GM18517 (cell line): ENCODE data around the gene FSIP1.

Experiments used
- ATAC-seq: cut with Tn5 transposase; IDR thresholded peaks from one replicate; pipeline ENCODE4 v1.9.1; 2021; ENCODE audit warnings: mild to moderate bottlenecking, moderate library complexity; ENCODE audit not compliant: unreplicated experiment

The FSIP1 gene

GRCh38 chr15:39597336-39597735, 185.3 kb downstream of the FSIP1 start:
- ATAC-seq, result no peak

GRCh38 chr15:39596358-39597051, 186.1 kb downstream of the FSIP1 start:
- ATAC-seq, result no peak

GRCh38 chr15:39595338-39596221, 187.1 kb downstream of the FSIP1 start:
- no peak for ATAC-seq

- ATAC-seq, result no peak
Measured at GRCh38 chr15:39594446-39595337, 187.9 kb downstream of the FSIP1 start.

- ATAC-seq, result no peak
Measured at GRCh38 chr15:39593656-39594445, 188.8 kb downstream of the FSIP1 start.

DNA sequence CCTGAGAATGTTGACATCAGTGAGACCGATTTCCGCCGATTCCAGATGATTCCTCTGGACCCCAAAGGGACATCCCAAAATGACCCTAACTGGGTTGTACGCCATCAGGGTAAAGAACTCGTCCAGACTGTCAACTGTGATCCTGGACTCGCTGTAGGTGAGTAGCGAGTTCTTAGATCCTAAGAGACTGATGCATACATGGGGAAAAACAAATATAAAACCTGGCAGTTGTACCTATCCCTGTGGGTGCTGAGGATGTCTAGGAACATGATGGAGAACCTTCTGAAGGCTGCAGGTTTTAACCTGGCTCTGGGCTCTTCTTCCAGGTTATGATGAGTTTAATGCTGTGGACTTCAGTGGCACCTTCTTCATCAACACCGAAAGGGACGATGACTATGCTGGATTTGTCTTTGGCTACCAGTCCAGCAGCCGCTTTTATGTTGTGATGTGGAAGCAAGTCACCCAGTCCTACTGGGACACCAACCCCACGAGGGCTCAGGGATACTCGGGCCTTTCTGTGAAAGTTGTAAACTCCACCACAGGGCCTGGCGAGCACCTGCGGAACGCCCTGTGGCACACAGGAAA, 189.5 kb downstream of the FSIP1 start:
- ATAC-seq, result no peak

DNA sequence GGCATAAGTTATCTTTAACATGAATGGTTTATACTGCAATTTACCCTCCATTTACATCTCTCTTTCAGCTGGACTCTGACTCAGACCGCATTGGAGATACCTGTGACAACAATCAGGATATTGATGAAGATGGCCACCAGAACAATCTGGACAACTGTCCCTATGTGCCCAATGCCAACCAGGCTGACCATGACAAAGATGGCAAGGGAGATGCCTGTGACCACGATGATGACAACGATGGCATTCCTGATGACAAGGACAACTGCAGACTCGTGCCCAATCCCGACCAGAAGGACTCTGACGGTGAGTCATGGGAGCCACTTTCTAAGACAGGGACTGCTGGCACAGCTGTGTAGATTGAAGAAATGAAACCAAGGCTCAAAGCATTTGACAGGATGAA, 190.1 kb downstream of the FSIP1 start:
- ATAC-seq, result no peak

DNA sequence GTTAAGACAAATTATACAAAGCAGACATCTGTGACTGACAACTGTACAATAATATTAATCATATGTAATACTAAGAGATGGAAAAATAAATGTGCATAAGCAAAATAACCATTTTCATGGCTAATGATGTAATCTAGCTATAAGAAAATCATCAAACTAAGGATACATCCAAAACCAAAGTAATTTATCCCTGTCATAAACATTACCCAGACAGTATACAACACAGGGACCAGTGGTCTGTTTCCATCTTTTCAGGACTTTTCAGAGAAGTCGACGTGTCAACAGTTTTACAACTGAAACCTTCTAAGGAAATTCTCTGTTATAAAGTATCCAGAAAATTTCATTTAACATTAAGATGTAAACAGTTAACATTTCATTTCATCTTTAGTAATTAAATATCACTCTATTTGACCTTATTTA, 190.7 kb downstream of the FSIP1 start:
- ATAC-seq, result no peak

- no peak for ATAC-seq
Measured at GRCh38 chr15:39591141-39591895, 191.3 kb downstream of the FSIP1 start.

DNA sequence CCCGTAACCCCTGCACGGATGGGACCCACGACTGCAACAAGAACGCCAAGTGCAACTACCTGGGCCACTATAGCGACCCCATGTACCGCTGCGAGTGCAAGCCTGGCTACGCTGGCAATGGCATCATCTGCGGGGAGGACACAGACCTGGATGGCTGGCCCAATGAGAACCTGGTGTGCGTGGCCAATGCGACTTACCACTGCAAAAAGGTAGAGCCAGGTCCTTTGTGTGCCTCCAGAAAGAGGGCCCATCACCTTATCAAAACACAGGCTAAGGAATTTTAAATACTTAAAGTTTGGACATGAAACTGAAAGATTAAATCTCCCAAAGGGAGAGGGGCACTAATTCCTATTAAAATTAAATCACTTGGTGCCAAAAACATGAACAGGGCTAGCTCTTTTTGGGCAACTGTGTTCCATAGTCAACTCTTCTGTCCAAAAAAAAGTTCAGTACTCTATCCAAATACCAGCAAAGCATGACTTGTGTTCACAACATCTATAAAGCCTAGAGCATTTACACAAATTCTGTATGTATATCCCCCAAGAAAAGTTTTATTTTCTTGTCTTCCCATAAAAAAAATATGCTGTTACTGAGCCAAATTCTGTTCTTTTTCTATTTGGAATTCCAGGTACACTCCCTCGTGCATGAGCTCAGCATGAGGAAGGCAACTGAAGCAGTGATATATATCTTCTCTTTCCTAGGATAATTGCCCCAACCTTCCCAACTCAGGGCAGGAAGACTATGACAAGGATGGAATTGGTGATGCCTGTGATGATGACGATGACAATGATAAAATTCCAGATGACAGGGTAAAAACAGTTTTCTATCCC, 192.6 kb downstream of the FSIP1 start:
- no peak for ATAC-seq

- no peak for ATAC-seq
Measured at GRCh38 chr15:39589193-39589814, 193.3 kb downstream of the FSIP1 start.

GRCh38 chr15:39588531-39589192, 194.0 kb downstream of the FSIP1 start:
- ATAC-seq, result no peak

GRCh38 chr15:39587731-39588530, 194.7 kb downstream of the FSIP1 start:
- ATAC-seq, result no peak

GRCh38 chr15:39587096-39587721, 195.4 kb downstream of the FSIP1 start:
- no peak for ATAC-seq

DNA sequence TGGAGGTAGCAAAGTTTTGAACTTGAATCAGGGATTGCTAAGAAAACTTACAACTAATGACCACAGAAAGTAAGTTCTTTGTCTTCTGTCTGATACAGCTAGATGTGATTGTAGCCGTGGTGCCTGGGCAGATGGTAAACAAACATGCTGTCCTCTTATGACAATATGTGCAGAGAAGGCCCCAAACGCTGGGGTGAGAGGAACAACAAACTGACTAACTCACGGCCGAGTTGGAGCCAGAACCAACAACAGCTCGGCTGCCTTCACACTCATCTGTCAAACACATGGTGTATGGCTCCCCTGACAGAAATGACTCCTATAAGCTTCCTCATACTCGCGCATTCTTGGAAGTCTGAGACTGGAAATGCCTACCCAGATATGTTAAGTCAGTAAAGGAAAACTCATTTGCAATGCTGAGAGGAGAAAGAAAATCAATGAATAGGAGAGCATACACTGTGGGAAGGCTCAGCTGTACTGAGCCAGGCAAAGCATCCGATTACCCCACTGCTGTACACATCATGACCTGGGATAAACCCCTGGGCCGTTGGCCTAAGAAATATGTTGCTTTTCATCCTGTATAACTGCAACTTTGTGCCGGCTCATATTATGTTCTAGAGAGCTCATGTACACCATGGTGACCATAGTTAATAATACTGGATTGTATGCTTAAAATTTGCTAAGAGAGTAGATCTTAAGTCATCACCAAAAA, 196.1 kb downstream of the FSIP1 start:
- no peak for ATAC-seq
